ENCODE data around the gene LGALS3BP.
"Not testable (repeated sequence)": the region's sequence is repeated elsewhere in the genome, so short reads cannot be mapped to it uniquely, and the experiment has no call there.

The LGALS3BP gene

GRCh38 chr17:78960928-78961327 is 18.8 kb downstream of the LGALS3BP start:
- no peak for DNase-seq

- no peak for DNase-seq
Observed at GRCh38 chr17:78959803-78960202, 19.9 kb downstream of the LGALS3BP start.

GRCh38 chr17:78958641-78959127 is 21.0 kb downstream of the LGALS3BP start:
- no peak for DNase-seq

GRCh38 chr17:78957128-78957527 is 22.6 kb downstream of the LGALS3BP start:
- DNase-seq, result no peak

- DNase-seq, result no peak
Observed at GRCh38 chr17:78956254-78956653, 23.5 kb downstream of the LGALS3BP start.

GRCh38 chr17:78954684-78955083 is 25.0 kb downstream of the LGALS3BP start:
- no peak for DNase-seq

- DNase-seq, result no peak
Observed at GRCh38 chr17:78953356-78954350, 26.1 kb downstream of the LGALS3BP start.

- DNase-seq, result no peak
Observed at GRCh38 chr17:78952706-78953105, 27.0 kb downstream of the LGALS3BP start.

GRCh38 chr17:78951967-78952551 is 27.7 kb downstream of the LGALS3BP start:
- no peak for DNase-seq

- DNase-seq, result no peak
Observed at GRCh38 chr17:78950870-78951269, 28.9 kb downstream of the LGALS3BP start.

GRCh38 chr17:78947235-78948149 is 32.2 kb downstream of the LGALS3BP start:
- DNase-seq, result no peak

GRCh38 chr17:78946631-78947030 is 33.1 kb downstream of the LGALS3BP start:
- no peak for DNase-seq

- peak; percentile 35 to 38 for DNase-seq
Observed at GRCh38 chr17:78946131-78946530, 33.6 kb downstream of the LGALS3BP start.

GRCh38 chr17:78945455-78945854 is 34.3 kb downstream of the LGALS3BP start:
- DNase-seq, result not testable (repeated sequence)

- DNase-seq, result no peak
Observed at GRCh38 chr17:78944956-78945355, 34.8 kb downstream of the LGALS3BP start.

- DNase-seq, result no peak
Observed at GRCh38 chr17:78944026-78944425, 35.7 kb downstream of the LGALS3BP start.

GRCh38 chr17:78940708-78941107 is 39.0 kb downstream of the LGALS3BP start:
- peak; percentile 98 to 99 for DNase-seq

GRCh38 chr17:78940258-78940657 is 39.5 kb downstream of the LGALS3BP start:
- DNase-seq, result no peak

GRCh38 chr17:78939615-78940014 is 40.1 kb downstream of the LGALS3BP start:
- DNase-seq, result peak; percentile 38 to 65

- DNase-seq, result no peak
Observed at GRCh38 chr17:78937561-78937960, 42.2 kb downstream of the LGALS3BP start.

GRCh38 chr17:78935419-78936323 is 44.1 kb downstream of the LGALS3BP start:
- DNase-seq, result peak; percentile 88 to 93

Measured in SHP77 (cell line).